ENCODE results near the gene NOP53. TPM values are rescaled to one million over a fixed set of nuclear protein-coding genes. Genes with fewer than 3 reads are reported as not detected.

NOP53 gene
- total RNA-seq, 6 experiments from 2014 or later = 73.6 to 105 (median 79.4) TPM

DNA sequence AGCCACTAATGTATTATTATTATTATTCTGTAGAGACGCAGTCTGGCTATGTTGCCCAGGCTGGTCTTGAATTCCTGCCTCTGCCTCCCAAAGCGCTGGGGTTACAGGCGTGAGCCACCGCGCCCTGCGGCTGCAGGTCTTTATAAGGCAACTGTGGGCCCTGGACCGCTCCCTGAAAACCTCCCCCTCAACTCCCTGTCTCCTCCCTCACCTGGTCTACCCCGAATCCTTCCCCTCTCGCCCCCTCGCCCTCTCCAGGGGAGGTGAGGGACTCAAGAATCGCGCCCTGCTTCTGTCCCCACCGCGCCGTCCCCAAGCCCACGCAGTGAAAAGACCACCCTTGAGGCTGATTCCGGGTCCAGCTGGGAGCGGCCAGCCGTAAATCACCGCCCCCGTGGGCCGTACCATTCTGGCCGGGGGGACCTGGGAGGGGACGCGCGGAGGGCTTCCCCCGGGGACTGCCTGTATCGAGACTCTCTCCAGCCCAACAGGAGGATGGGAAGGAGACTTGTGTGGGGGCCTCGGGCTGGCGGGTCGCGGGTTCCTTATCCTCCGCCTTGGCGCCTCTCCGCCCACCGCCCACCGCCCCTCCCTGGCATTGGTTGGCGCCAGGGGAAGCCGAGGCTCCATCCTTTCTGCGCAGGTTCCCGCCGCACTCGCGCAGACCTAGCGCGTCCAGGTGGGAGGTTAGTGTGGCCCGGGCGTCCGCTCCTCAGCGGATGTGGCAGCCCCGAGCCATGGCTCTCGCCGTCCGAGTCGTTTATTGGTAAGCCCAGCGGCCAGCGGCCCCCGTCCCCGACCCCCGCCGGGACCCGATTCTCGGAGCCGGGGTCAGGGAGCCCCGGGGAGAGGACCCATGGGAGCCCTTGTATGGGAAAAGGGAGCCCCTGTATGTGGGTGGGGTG lies 33.0 kb downstream of the NOP53 start, which contains the start of gene SELENOW:
SELENOW (plus strand) TSS at position 655 of the 905 bp plus-strand sequence; CDS start at position 738, 83 bp downstream.
- ATAC-seq (peak; percentile 92 to 93 (median 92)), DNase-seq (peak; percentile 78 to 82 (median 80))
- peak within 1 kb of the TSS; percentile 72 to 93 (median 90) for H3K4me3 ChIP-seq
- WGBS (ENCODE audit: insufficient coverage, low coverage, low lambda C conversion rate, missing lambda C conversion rate) = 7% methylated on average over 12 of the region's 65 CpGs
- H3K9me3 ChIP-seq = no peaks in the 10 kb centered on the region
- peak within 1 kb of the TSS; percentile 98 to 99 (median 98) for H3K27ac ChIP-seq
- intact Hi-C loops (cut with DNase I) = no loop called here
- H3K4me1 ChIP-seq = peaks cover 0 to 27% (median 0%) of the 10 kb centered on the region in 4 donors
- TF ChIP-seq, protein P1, sequence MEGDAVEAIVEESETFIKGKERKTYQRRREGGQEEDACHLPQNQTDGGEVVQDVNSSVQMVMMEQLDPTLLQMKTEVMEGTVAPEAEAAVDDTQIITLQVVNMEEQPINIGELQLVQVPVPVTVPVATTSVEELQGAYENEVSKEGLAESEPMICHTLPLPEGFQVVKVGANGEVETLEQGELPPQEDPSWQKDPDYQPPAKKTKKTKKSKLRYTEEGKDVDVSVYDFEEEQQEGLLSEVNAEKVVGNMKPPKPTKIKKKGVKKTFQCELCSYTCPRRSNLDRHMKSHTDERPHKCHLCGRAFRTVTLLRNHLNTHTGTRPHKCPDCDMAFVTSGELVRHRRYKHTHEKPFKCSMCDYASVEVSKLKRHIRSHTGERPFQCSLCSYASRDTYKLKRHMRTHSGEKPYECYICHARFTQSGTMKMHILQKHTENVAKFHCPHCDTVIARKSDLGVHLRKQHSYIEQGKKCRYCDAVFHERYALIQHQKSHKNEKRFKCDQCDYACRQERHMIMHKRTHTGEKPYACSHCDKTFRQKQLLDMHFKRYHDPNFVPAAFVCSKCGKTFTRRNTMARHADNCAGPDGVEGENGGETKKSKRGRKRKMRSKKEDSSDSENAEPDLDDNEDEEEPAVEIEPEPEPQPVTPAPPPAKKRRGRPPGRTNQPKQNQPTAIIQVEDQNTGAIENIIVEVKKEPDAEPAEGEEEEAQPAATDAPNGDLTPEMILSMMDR (IDR thresholded peaks at IDR 0.05) = no peak
- TF ChIP-seq POLR2A (IDR thresholded peaks at IDR 0.05) = peak; percentile 85
- H3K27me3 ChIP-seq = no peaks in the 10 kb centered on the region
- peaks cover 0 to 10% (median under 1%) of the 10 kb centered on the region in 4 donors for H3K36me3 ChIP-seq

DNA sequence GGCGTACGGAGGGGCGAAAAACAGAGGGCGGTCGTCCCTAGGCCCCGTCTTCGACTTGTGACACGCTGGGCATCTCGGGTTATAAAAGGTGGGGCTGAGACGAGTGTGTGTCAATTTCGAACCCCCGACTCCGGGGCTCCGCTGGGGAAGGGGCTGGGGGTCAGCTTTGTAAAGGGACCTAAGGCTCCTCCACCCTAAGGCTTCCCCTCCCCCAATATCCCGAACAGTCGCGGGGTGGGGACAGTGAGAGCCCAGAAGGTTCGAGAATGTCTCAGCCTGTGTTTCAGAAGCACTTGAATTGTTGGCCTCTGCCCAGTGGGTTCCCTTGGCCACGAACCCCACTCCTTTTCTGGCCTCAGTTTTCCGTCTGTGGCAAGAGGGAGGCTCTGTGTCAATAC lies 33.6 kb downstream of the NOP53 start:
- peak overlapping the region; percentile 72 to 93 (median 90) for H3K4me3 ChIP-seq
- H3K27me3 ChIP-seq = no peaks in the 10 kb centered on the region
- ATAC-seq = peak; percentile 3 to 54 (median 37)
- H3K36me3 ChIP-seq = peaks cover 0 to 16% (median under 1%) of the 10 kb centered on the region in 4 donors
- intact Hi-C loops (cut with DNase I) = no loop called here
- no peaks in the 10 kb centered on the region for H3K9me3 ChIP-seq
- whole genome bisulfite sequencing (ENCODE audit: insufficient coverage, low coverage, low lambda C conversion rate, missing lambda C conversion rate) = 2% methylated on average over 15 of the region's 20 CpGs
- H3K27ac ChIP-seq = peak overlapping the region; percentile 98 to 99 (median 98)
- DNase-seq = peak in 2 of 3 donors; percentile 55 to 58
- peaks cover 0 to 27% (median 0%) of the 10 kb centered on the region in 4 donors for H3K4me1 ChIP-seq
- TF ChIP-seq, protein P1 (IDR thresholded peaks at IDR 0.05) = no peak
- TF ChIP-seq POLR2A (IDR thresholded peaks at IDR 0.05) = no peak

DNA sequence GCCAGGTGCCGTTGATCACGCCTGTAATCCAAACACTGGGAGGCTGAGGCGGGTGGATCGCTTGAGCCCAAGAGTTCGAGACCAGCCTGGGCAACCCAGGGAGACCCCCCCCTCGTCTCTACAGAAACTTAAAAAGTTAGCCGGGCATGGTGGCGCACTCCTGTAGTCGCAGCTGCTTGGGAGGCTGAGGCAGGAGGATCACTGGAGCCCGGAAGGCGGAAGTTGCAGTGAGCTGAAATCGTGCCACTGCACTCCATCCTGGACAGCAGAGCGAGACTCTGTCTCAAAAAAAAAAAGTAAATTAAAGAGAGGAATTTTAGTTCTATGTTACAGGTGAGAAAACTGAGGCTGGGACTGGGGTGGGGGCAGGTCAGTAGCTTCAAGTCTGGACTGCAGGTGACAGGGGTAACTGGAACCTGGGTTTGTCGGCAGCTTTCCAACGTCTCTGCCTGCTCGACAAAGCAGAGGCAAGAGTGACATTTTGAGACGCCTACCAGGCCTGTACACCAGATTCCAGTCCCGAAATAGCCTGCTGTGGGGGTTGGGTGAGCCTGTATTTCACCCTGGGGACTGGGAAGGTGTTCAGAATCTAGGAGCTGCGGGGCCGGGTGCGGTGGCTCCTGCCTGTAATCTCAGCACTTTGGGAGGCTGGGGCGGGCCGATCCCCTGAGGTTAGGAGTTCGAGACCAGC lies 34.3 kb downstream of the NOP53 start:
- peaks cover 0 to 23% (median 3%) of the 10 kb centered on the region in 4 donors for H3K36me3 ChIP-seq
- peak overlapping the region; percentile 72 to 93 (median 90) for H3K4me3 ChIP-seq
- peaks cover 0 to 27% (median 0%) of the 10 kb centered on the region in 4 donors for H3K4me1 ChIP-seq
- TF ChIP-seq POLR2A (IDR thresholded peaks at IDR 0.05) = no peak
- TF ChIP-seq, protein P1 (IDR thresholded peaks at IDR 0.05) = no peak
- intact Hi-C loops (cut with DNase I) = loop anchor here in 1 of 2 donors (10.0 kb wide), 1 partner anchor 65 kb away; the partner anchor contains the start of gene EHD2
- H3K9me3 ChIP-seq = no peaks in the 10 kb centered on the region
- H3K27ac ChIP-seq = peak overlapping the region; percentile 98 to 99 (median 98)
- 80% methylated on average over 18 of the region's 24 CpGs for WGBS (ENCODE audit: insufficient coverage, low coverage, low lambda C conversion rate, missing lambda C conversion rate)
- H3K27me3 ChIP-seq = no peaks in the 10 kb centered on the region
- no peak for DNase-seq
- no peak for ATAC-seq

DNA sequence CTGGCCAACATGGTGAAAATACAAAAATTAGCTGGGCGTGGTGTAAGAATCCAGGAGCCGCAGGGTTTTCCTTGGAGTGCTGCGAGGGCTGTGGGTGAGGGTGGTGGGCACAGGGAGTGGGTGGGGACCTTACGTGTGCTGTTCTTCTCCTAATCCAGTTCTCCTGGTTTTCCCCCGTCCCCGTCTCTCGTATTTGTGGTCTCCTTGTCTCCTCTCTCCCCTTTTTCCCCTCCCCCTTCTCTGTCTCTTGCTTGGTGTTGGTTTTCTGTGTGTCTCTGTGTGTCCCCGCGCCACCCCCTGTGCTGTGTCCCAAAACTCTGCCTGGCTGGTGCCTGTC lies 34.8 kb downstream of the NOP53 start:
- Histone ChIP-seq H3K4me3 (peak overlapping the region in 1 of 3 donors; percentile 72), H3K4me1 (peaks cover 0 to 27% (median 0%) of the 10 kb centered on the region in 4 donors), H3K27ac (peak overlapping the region in 2 of 3 donors; percentile 3 to 98), H3K9me3 (no peaks in the 10 kb centered on the region), H3K36me3 (peaks cover 0 to 27% (median 3%) of the 10 kb centered on the region in 4 donors), H3K27me3 (no peaks in the 10 kb centered on the region)
- ATAC-seq (no peak), DNase-seq (no peak)
- WGBS (ENCODE audit: insufficient coverage, low coverage, low lambda C conversion rate, missing lambda C conversion rate) = 87% methylated on average over 4 of the region's 9 CpGs
- TF ChIP-seq, protein P1 (IDR thresholded peaks at IDR 0.05) = no peak
- no peak for TF ChIP-seq POLR2A (IDR thresholded peaks at IDR 0.05)
- intact Hi-C loops (cut with DNase I) = loop anchor here in 1 of 2 donors (10.0 kb wide), 1 partner anchor 65 kb away; the partner anchor contains the start of gene EHD2

Measured in right lobe of liver (tissue), 6 donors.